Central memory CD8-positive, alpha-beta T cell (primary cell): ENCODE data around the gene PRDM8.

ENCODE experiments used
- ATAC-seq: fragments of 150-1000 bp; cut with Tn5 transposase; replicated peaks from 2 replicates; pipeline ENCODE4 v1.10.0; 2022; ENCODE audit warnings: mild to moderate bottlenecking, moderate FRiP score, moderate number of reproducible peaks; ENCODE audit not compliant: poor library complexity, severe bottlenecking; ENCODE audit errors: extremely low read depth
- DNase-seq, 2 donors: peaks; one replicate each; pipeline ENCODE4 v3.0.0; 2021; ENCODE audit warnings: low spot score in 2 of 2
- H3K27ac Mint-ChIP-seq: one replicate; pipeline ENCODE4 v1.8.0; 2022; ENCODE audit warnings: low read depth, mild to moderate bottlenecking, moderate library complexity, mixed read lengths
- H3K27me3 Mint-ChIP-seq: one replicate; pipeline ENCODE4 v1.8.0; 2022; ENCODE audit warnings: mixed read lengths
- H3K36me3 Mint-ChIP-seq: one replicate; pipeline ENCODE4 v1.8.0; 2022; ENCODE audit warnings: mild to moderate bottlenecking, moderate library complexity, mixed read lengths; ENCODE audit not compliant: insufficient read depth
- H3K4me1 Mint-ChIP-seq: one replicate; pipeline ENCODE4 v1.8.0; 2022; ENCODE audit warnings: mixed read lengths
- H3K4me3 Mint-ChIP-seq: one replicate; pipeline ENCODE4 v1.8.0; 2022; ENCODE audit warnings: mild to moderate bottlenecking, moderate library complexity, mixed read lengths
- H3K9me3 Mint-ChIP-seq: one replicate; pipeline ENCODE4 v1.8.0; 2022; ENCODE audit warnings: mixed read lengths

The PRDM8 gene

GRCh38 chr4:80196922-80197573 lies at the start of gene PRDM8:
PRDM8 (plus strand) TSS chr4:80197503; CDS start chr4:80200081, 2,578 bp downstream.
- Mint-ChIP-seq H3K4me1 (peaks cover 59% of the 10 kb centered on the region), H3K27me3 (no peaks in the 10 kb centered on the region), H3K36me3 (peaks cover 16% of the 10 kb centered on the region), H3K9me3 (no peaks in the 10 kb centered on the region), H3K4me3 (peak within 1 kb of the TSS; percentile 56), H3K27ac (no peak within 1 kb of the TSS)
- ATAC-seq (peak; percentile 26), DNase-seq (no peak)

- Mint-ChIP-seq H3K27ac (no peak overlapping the region), H3K36me3 (no peaks in the 10 kb centered on the region), H3K9me3 (no peaks in the 10 kb centered on the region), H3K27me3 (no peaks in the 10 kb centered on the region), H3K4me1 (no peaks in the 10 kb centered on the region), H3K4me3 (no peak overlapping the region)
- ATAC-seq (no peak), DNase-seq (no peak)
Observed at GRCh38 chr4:80150387-80151180, 46.7 kb upstream of the PRDM8 start.

- H3K36me3 Mint-ChIP-seq = no peaks in the 10 kb centered on the region
- H3K4me1 Mint-ChIP-seq = no peaks in the 10 kb centered on the region
- H3K9me3 Mint-ChIP-seq = no peaks in the 10 kb centered on the region
- ATAC-seq (no peak), DNase-seq (no peak)
- H3K4me3 Mint-ChIP-seq = no peak overlapping the region
- H3K27ac Mint-ChIP-seq = no peak overlapping the region
- no peaks in the 10 kb centered on the region for H3K27me3 Mint-ChIP-seq
Observed at GRCh38 chr4:80151981-80152380, 45.3 kb upstream of the PRDM8 start.

- DNase-seq = no peak
- Mint-ChIP-seq H3K4me1 (no peaks in the 10 kb centered on the region), H3K36me3 (no peaks in the 10 kb centered on the region), H3K9me3 (no peaks in the 10 kb centered on the region), H3K27me3 (no peaks in the 10 kb centered on the region), H3K4me3 (no peak overlapping the region), H3K27ac (no peak overlapping the region)
- ATAC-seq = no peak
Observed at GRCh38 chr4:80153874-80154544, 43.3 kb upstream of the PRDM8 start.

- no peak for ATAC-seq
- DNase-seq = no peak
- Mint-ChIP-seq H3K4me1 (no peaks in the 10 kb centered on the region), H3K9me3 (no peaks in the 10 kb centered on the region), H3K36me3 (no peaks in the 10 kb centered on the region), H3K27ac (no peak overlapping the region), H3K4me3 (no peak overlapping the region), H3K27me3 (no peaks in the 10 kb centered on the region)
Observed at GRCh38 chr4:80154545-80154933, 42.8 kb upstream of the PRDM8 start.

GRCh38 chr4:80155316-80155982 lies 41.9 kb upstream of the PRDM8 start:
- H3K4me3 Mint-ChIP-seq = no peak overlapping the region
- DNase-seq (no peak), ATAC-seq (no peak)
- H3K27me3 Mint-ChIP-seq = no peaks in the 10 kb centered on the region
- H3K36me3 Mint-ChIP-seq = no peaks in the 10 kb centered on the region
- no peaks in the 10 kb centered on the region for H3K4me1 Mint-ChIP-seq
- H3K9me3 Mint-ChIP-seq = no peaks in the 10 kb centered on the region
- no peak overlapping the region for H3K27ac Mint-ChIP-seq

GRCh38 chr4:80156410-80156809 lies 40.9 kb upstream of the PRDM8 start:
- Mint-ChIP-seq H3K27me3 (no peaks in the 10 kb centered on the region), H3K27ac (no peak overlapping the region), H3K4me3 (no peak overlapping the region), H3K4me1 (no peaks in the 10 kb centered on the region), H3K9me3 (no peaks in the 10 kb centered on the region), H3K36me3 (no peaks in the 10 kb centered on the region)
- ATAC-seq (no peak), DNase-seq (no peak)

- H3K4me1 Mint-ChIP-seq = no peaks in the 10 kb centered on the region
- H3K36me3 Mint-ChIP-seq = no peaks in the 10 kb centered on the region
- H3K9me3 Mint-ChIP-seq = no peaks in the 10 kb centered on the region
- H3K27me3 Mint-ChIP-seq = no peaks in the 10 kb centered on the region
- H3K27ac Mint-ChIP-seq = no peak overlapping the region
- no peak overlapping the region for H3K4me3 Mint-ChIP-seq
- DNase-seq = no peak
- no peak for ATAC-seq
Observed at GRCh38 chr4:80161413-80162058, 35.8 kb upstream of the PRDM8 start.

- H3K4me1 Mint-ChIP-seq = no peaks in the 10 kb centered on the region
- DNase-seq (no peak), ATAC-seq (no peak)
- H3K27me3 Mint-ChIP-seq = no peaks in the 10 kb centered on the region
- H3K4me3 Mint-ChIP-seq = no peak overlapping the region
- H3K27ac Mint-ChIP-seq = no peak overlapping the region
- no peaks in the 10 kb centered on the region for H3K36me3 Mint-ChIP-seq
- H3K9me3 Mint-ChIP-seq = no peaks in the 10 kb centered on the region
Observed at GRCh38 chr4:80162418-80162817, 34.9 kb upstream of the PRDM8 start.

GRCh38 chr4:80165855-80166254 lies 31.4 kb upstream of the PRDM8 start:
- no peaks in the 10 kb centered on the region for H3K9me3 Mint-ChIP-seq
- H3K36me3 Mint-ChIP-seq = no peaks in the 10 kb centered on the region
- H3K4me3 Mint-ChIP-seq = no peak overlapping the region

GRCh38 chr4:80171251-80171650 lies 26.1 kb upstream of the PRDM8 start:
- H3K4me3 Mint-ChIP-seq = peak overlapping the region; percentile 63
- no peak for DNase-seq
- ATAC-seq = no peak
- H3K27me3 Mint-ChIP-seq = no peaks in the 10 kb centered on the region
- peak overlapping the region; percentile 88 for H3K27ac Mint-ChIP-seq
- H3K9me3 Mint-ChIP-seq = no peaks in the 10 kb centered on the region
- H3K36me3 Mint-ChIP-seq = peaks cover 3% of the 10 kb centered on the region
- peaks cover 52% of the 10 kb centered on the region for H3K4me1 Mint-ChIP-seq

More at GRCh38 chr4:80165855-80166254, 31.4 kb upstream of the PRDM8 start:
- DNase-seq (no peak), ATAC-seq (no peak)
- H3K27me3 Mint-ChIP-seq = no peaks in the 10 kb centered on the region
- no peaks in the 10 kb centered on the region for H3K4me1 Mint-ChIP-seq
- H3K27ac Mint-ChIP-seq = no peak overlapping the region

- H3K4me3 Mint-ChIP-seq = peak overlapping the region; percentile 63
- peaks cover 3% of the 10 kb centered on the region for H3K36me3 Mint-ChIP-seq
- DNase-seq (no peak), ATAC-seq (no peak)
- peaks cover 52% of the 10 kb centered on the region for H3K4me1 Mint-ChIP-seq
- no peaks in the 10 kb centered on the region for H3K27me3 Mint-ChIP-seq
- no peaks in the 10 kb centered on the region for H3K9me3 Mint-ChIP-seq
- peak overlapping the region; percentile 88 for H3K27ac Mint-ChIP-seq
Observed at GRCh38 chr4:80171656-80172055, 25.6 kb upstream of the PRDM8 start.
